H1 (cell line): ENCODE measurements around the gene HIPK3. TPM values are rescaled to one million over a fixed set of nuclear protein-coding genes. Genes with fewer than 3 reads are reported as not detected.

Experiments
- FOSL1 ChIP-seq: IDR thresholded peaks from 2 replicates; pipeline ENCODE4 v1.6.1; 2011; ENCODE audit warnings: mild to moderate bottlenecking, low read depth, low read length, moderate library complexity; ENCODE audit not compliant: insufficient read depth
- HDAC2 ChIP-seq, 2 experiments: fragments of 300-600 bp in 1 of 2; sonication (generic) in 1 of 2; IDR thresholded peaks; 2 replicates each; pipeline ENCODE4 v1.6.1; 2011 to 2012; ENCODE audit warnings: low read depth in 2 of 2, low read length in 2 of 2, mild to moderate bottlenecking in 2 of 2, moderate library complexity in 2 of 2, borderline replicate concordance in 1 of 2, inconsistent platforms in 1 of 2
- SUZ12 ChIP-seq: fragments of 200-600 bp; sonication (generic); IDR thresholded peaks from 2 replicates; pipeline ENCODE4 v1.6.1; 2012; ENCODE audit warnings: mild to moderate bottlenecking, inconsistent platforms, low read length, moderate library complexity, mixed read lengths
- polyA plus RNA-seq, 7 experiments: library from polyadenylated mRNA; depleted of rRNA in 3 of 7; stranded (reverse) in 5 of 7; unstranded in 2 of 7; fragments of >200 nt in 5 of 7; fragments of 200-250 nt in 2 of 7; gene quantifications; 1 replicate in 5 of 7; 2 replicates in 1 of 7; 4 replicates in 1 of 7; pipeline versions ENCODE4 v1.2.1 to v1.2.3, GENCODE V29; 2011 to 2013; ENCODE audit warnings: missing spikeins in 2 of 7, mixed read lengths in 2 of 7
- total RNA-seq: library from RNA; stranded (reverse); fragmentation: NEBNext Ultra II Directional; extraction: Animal tissue kit (Norgen Biotek cat#: 25700); gene quantifications from 2 replicates; pipeline ENCODE4 v1.2.1, GENCODE V29; 2021

The HIPK3 gene
- total and polyA plus RNA-seq, 2 of the 8 experiments (the other 6 are each of a cell fraction or from before 2014, with no cell fraction given), result 5.0 to 22.3 TPM

GRCh38 chr11:33214187-33214586 lies 43.0 kb upstream of the HIPK3 start (continued):
- TF ChIP-seq HDAC2 (IDR thresholded peaks at IDR 0.05; ENCODE audit: borderline replicate concordance in 1 of 2, low read depth in 2 of 2, low read length in 2 of 2) (no peak), FOSL1 (no peak), SUZ12 (no peak)
